Panc1 (cell line): ENCODE measurements around the gene MMP3. TPM values are rescaled to one million over a fixed set of nuclear protein-coding genes. Genes with fewer than 3 reads are reported as not detected.

Experiments
- ATAC-seq: fragments of 200-7000 bp; cut with Tn5 transposase; 2 replicates; pipeline ENCODE4 v1.9.1; 2020; ENCODE audit warnings: mild to moderate bottlenecking, moderate library complexity
- BruUV-seq: library from RNA; stranded (reverse); fragments of 400-500 nt; replicated peaks from 2 replicates; lab custom pipeline; 2021; lab: Mats Ljungman, UMichigan
- CTCF ChIA-PET: fragments of 300-600 bp; sonication (Branson Sonifier 250); formaldehyde crosslinking; loops from one replicate; lab custom pipeline; 2022; ENCODE audit warnings: antibody characterized with exemption; lab: Charles Lee
- POLR2A ChIA-PET: fragments of 300-600 bp; sonication (Branson Sonifier 250); formaldehyde crosslinking; loops from one replicate; lab custom pipeline; 2022; ENCODE audit warnings: antibody characterized with exemption; lab: Charles Lee
- DNase-seq: peaks from one replicate; pipeline ENCODE4 v3.0.0-alpha.2; 2010; ENCODE audit warnings: low read depth, low spot score
- H3K27ac ChIP-seq: 2 replicates; pipeline ENCODE4 v1.5.1; 2011; ENCODE audit warnings: mild to moderate bottlenecking, low read length, inconsistent platforms
- H3K27me3 ChIP-seq: fragments of 200-500 bp; sonication (Bioruptor generic); 2 replicates; pipeline ENCODE4 v1.6.0; 2014; ENCODE audit warnings: low read length, inconsistent platforms; ENCODE audit not compliant: control insufficient read depth, insufficient read depth
- H3K36me3 ChIP-seq: fragments of 200-500 bp; sonication (Bioruptor generic); 2 replicates; pipeline ENCODE4 v1.5.1; 2014; ENCODE audit warnings: inconsistent platforms, mild to moderate bottlenecking, low read length, moderate library complexity; ENCODE audit not compliant: control insufficient read depth, insufficient read depth
- H3K4me1 ChIP-seq: 2 replicates; pipeline ENCODE4 v1.5.1; 2011; ENCODE audit warnings: inconsistent platforms, mild to moderate bottlenecking, low read length, moderate library complexity; ENCODE audit not compliant: control insufficient read depth, insufficient read depth
- H3K4me3 ChIP-seq, 2 experiments: 2 replicates each; pipeline ENCODE4 v1.5.1; 2011 to 2012; ENCODE audit warnings: low read depth in 2 of 2, low read length in 2 of 2, mild to moderate bottlenecking in 2 of 2, inconsistent platforms in 1 of 2, moderate library complexity in 1 of 2
- H3K9me3 ChIP-seq: fragments of 200-500 bp; sonication (Bioruptor generic); 2 replicates; pipeline ENCODE4 v1.5.1; 2014; ENCODE audit warnings: low read depth, mild to moderate bottlenecking, inconsistent platforms, low read length, moderate library complexity; ENCODE audit not compliant: control insufficient read depth, insufficient read depth
- POLR2AphosphoS5 ChIP-seq: IDR thresholded peaks from 2 replicates; pipeline ENCODE4 v1.6.1; 2012; ENCODE audit warnings: mild to moderate bottlenecking, low read depth, low read length, moderate library complexity
- REST ChIP-seq, 2 experiments: IDR thresholded peaks; 2 replicates each; pipeline ENCODE4 v1.6.1; 2011 to 2012; ENCODE audit warnings: low read depth in 2 of 2, control low read depth in 1 of 2, low read length in 1 of 2, mild to moderate bottlenecking in 1 of 2, moderate library complexity in 1 of 2; ENCODE audit not compliant: insufficient read depth in 1 of 2
- SIN3A ChIP-seq: IDR thresholded peaks from 2 replicates; pipeline ENCODE4 v1.6.1; 2012; ENCODE audit warnings: low read depth, mild to moderate bottlenecking, low read length, moderate library complexity, borderline replicate concordance; ENCODE audit not compliant: insufficient read depth
- TCF7L2 ChIP-seq: IDR thresholded peaks from 2 replicates; pipeline ENCODE4 v1.6.1; 2011; ENCODE audit warnings: mild to moderate bottlenecking, low read depth, low read length, inconsistent platforms
- in situ Hi-C: cut with HindIII; loops from 2 replicates; pipeline ENCODE4 v1.10.0; 2016; ENCODE audit warnings: low sequenced_read_pairs, low pct_unique_long_range_greater_than_20kb
- intact Hi-C: fragments of 100-400 bp; cut with micrococcal nuclease; formaldehyde crosslinking; loops from one replicate; pipeline ENCODE4 v1.10.0; 2022; ENCODE audit not compliant: unreplicated experiment
- total RNA-seq: library from RNA; stranded (reverse); gene quantifications from one replicate; pipeline ENCODE4 v1.2.1, GENCODE V29; 2021; ENCODE audit not compliant: unreplicated experiment
- TF ChIP-seq, protein P1 (sequence below): fragments of 450-650 bp; IDR thresholded peaks from 2 replicates; pipeline ENCODE4 v1.5.1; 2017; ENCODE audit warnings: mild to moderate bottlenecking

The MMP3 gene
- total RNA-seq, 1 experiment from 2014 or later, result not detected

DNA sequence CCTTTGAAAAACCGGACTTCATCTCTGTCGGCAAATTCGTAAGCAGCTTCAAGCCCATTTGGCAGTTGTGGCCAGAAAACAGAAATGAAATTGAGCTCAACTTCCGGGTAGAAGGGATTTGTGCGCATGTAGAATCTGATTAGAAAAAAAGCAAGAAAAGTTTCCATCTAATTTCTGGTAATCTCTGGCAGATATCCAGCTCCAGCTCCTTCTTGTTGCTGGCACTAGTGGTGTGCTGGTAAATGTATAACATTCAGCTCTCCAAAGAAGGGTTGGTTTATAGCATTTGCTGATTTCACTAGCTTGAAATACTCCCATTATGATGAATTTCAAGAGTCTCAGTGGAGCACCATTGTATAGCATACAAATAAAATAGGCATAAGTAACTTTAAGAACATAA lies 50.8 kb downstream of the MMP3 start:
- no peak for ATAC-seq
- H3K36me3 ChIP-seq, result no peaks in the 10 kb centered on the region
- no peaks in the 10 kb centered on the region for H3K4me1 ChIP-seq
- CTCF ChIA-PET, result no interaction called here
- no peak overlapping the region for H3K27ac ChIP-seq
- BruUV-seq, result no TSS peak
- DNase-seq, result no peak
- in situ Hi-C loops, result no loop called here
- TF ChIP-seq TCF7L2 (no peak), REST (IDR thresholded peaks at IDR 0.05; ENCODE audit: insufficient read depth in 1 of 2, low read depth in 2 of 2, low read length in 1 of 2) (no peak), POLR2AphosphoS5 (no peak), SIN3A (no peak)
- TF ChIP-seq, protein P1, sequence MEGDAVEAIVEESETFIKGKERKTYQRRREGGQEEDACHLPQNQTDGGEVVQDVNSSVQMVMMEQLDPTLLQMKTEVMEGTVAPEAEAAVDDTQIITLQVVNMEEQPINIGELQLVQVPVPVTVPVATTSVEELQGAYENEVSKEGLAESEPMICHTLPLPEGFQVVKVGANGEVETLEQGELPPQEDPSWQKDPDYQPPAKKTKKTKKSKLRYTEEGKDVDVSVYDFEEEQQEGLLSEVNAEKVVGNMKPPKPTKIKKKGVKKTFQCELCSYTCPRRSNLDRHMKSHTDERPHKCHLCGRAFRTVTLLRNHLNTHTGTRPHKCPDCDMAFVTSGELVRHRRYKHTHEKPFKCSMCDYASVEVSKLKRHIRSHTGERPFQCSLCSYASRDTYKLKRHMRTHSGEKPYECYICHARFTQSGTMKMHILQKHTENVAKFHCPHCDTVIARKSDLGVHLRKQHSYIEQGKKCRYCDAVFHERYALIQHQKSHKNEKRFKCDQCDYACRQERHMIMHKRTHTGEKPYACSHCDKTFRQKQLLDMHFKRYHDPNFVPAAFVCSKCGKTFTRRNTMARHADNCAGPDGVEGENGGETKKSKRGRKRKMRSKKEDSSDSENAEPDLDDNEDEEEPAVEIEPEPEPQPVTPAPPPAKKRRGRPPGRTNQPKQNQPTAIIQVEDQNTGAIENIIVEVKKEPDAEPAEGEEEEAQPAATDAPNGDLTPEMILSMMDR, result no peak
- intact Hi-C loops, result no loop called here
- peaks cover 5% of the 10 kb centered on the region; the same call in 1 of the 2 replicates for H3K27me3 ChIP-seq
- POLR2A ChIA-PET, result no interaction called here
- no peaks in the 10 kb centered on the region for H3K9me3 ChIP-seq
- no peak overlapping the region for H3K4me3 ChIP-seq

DNA sequence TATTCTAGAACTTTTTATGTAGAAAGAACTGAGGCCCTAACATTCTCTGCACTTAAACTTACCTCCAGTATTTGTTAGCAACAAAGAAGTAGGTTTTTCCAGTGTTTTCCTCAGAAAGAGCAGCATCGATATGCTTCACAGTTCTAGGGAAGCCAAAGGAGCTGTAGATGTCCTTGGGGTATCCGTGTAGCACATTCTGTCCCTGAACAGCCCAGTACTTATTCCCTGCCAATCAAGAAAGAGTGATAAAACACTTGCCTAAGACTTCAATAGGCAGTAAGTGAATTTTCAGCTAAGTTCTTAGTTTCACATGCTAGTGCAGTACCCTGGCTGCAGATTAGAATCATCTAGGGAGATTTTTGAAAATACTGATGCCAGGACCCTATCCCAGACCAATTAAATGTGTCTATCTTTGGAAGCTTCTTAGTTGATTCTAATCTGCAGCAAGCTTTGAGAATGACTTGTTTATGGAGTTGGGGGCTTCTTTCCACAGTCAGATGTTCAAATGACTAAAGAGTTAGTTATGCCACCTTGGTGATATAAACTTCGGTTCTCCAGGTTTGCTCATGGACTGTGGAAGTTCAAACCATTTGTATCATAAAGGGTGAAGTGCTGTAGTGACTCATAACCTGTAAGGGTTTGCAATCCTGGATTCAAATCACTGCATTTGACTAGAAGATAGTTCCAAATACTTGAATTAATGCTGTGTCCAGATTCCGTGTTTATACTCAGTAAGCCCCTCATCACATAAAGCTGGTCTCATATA lies 52.0 kb downstream of the MMP3 start:
- intact Hi-C loops (no loop called here), in situ Hi-C loops (no loop called here)
- H3K27me3 ChIP-seq, result no peaks in the 10 kb centered on the region; the same call in 1 of the 2 replicates
- no TSS peak for BruUV-seq
- CTCF ChIA-PET, result no interaction called here
- H3K4me3 ChIP-seq, result no peak overlapping the region
- ATAC-seq, result no peak
- no peak for DNase-seq
- POLR2A ChIA-PET, result no interaction called here
- H3K4me1 ChIP-seq, result no peaks in the 10 kb centered on the region
- H3K9me3 ChIP-seq, result no peaks in the 10 kb centered on the region
- no peaks in the 10 kb centered on the region for H3K36me3 ChIP-seq
- TF ChIP-seq SIN3A (no peak), POLR2AphosphoS5 (no peak), TCF7L2 (no peak), REST (IDR thresholded peaks at IDR 0.05; ENCODE audit: insufficient read depth in 1 of 2, low read depth in 2 of 2, low read length in 1 of 2) (no peak)
- TF ChIP-seq, protein P1, result no peak
- H3K27ac ChIP-seq, result no peak overlapping the region
